Keratinocyte (primary cell): ENCODE results near the gene SEMA7A.
"Not testable (repeated sequence)": the region's sequence is repeated elsewhere in the genome, so short reads cannot be mapped to it uniquely, and the experiment has no call there.

Experiments
- EZH2 ChIP-seq: IDR thresholded peaks from one replicate; pipeline ENCODE4 v1.6.1; 2012; ENCODE audit warnings: inconsistent platforms, mild to moderate bottlenecking, low read length, moderate library complexity
- TF ChIP-seq, protein P1 (sequence below), 3 experiments: IDR thresholded peaks in 1 of 3; conservative IDR thresholded peaks in 1 of 3; optimal IDR thresholded peaks in 1 of 3; 2 replicates in 2 of 3; 3 replicates in 1 of 3; pipeline versions ENCODE3 to v1.5.1; 2011; ENCODE audit warnings: low read length in 3 of 3, mild to moderate bottlenecking in 3 of 3, moderate library complexity in 2 of 3, control low read depth in 1 of 3, inconsistent platforms in 1 of 3; ENCODE audit not compliant: insufficient read depth in 2 of 3; ENCODE audit errors: extremely low read depth in 1 of 3

DNA sequence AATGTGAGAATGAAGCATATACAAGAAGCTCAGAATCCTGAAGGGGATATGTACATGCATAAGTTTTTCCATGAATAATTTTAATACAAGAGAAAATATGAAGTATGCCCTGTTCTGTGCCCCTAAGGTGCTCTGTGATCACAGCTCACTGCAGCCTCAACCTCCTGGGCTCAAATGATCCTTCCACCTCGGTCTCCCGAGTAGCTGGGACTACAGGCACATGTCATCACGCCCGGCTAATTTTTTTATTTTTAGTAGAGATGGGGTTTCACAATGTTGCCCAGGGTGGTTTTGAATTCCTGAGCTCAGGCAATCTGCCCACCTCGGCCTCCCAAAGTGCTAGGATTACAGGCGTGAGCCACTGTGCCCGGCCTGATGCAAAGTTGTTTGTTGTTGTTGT, 37.9 kb upstream of the SEMA7A start:
- TF ChIP-seq, protein P1, sequence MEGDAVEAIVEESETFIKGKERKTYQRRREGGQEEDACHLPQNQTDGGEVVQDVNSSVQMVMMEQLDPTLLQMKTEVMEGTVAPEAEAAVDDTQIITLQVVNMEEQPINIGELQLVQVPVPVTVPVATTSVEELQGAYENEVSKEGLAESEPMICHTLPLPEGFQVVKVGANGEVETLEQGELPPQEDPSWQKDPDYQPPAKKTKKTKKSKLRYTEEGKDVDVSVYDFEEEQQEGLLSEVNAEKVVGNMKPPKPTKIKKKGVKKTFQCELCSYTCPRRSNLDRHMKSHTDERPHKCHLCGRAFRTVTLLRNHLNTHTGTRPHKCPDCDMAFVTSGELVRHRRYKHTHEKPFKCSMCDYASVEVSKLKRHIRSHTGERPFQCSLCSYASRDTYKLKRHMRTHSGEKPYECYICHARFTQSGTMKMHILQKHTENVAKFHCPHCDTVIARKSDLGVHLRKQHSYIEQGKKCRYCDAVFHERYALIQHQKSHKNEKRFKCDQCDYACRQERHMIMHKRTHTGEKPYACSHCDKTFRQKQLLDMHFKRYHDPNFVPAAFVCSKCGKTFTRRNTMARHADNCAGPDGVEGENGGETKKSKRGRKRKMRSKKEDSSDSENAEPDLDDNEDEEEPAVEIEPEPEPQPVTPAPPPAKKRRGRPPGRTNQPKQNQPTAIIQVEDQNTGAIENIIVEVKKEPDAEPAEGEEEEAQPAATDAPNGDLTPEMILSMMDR (optimal IDR thresholded peaks at IDR 0.05 in 1 of 3, IDR thresholded peaks at IDR 0.05 in 1 of 3, conservative IDR thresholded peaks at IDR 0.05 in 1 of 3; ENCODE audit: extremely low read depth in 1 of 3, insufficient read depth in 2 of 3, low read length in 3 of 3) = not testable (repeated sequence)
- TF ChIP-seq EZH2 = not testable (repeated sequence)
